NK-92 treated with Interleukin-12 subunit alpha and Interleukin-12 subunit beta, amount 100 ng/mL, for 24 hours (cell line): Measurements from ENCODE around the gene CORIN.

Source experiments
- DNase-seq: peaks from one replicate; lab custom pipeline; 2025; lab: John Stamatoyannopoulos, UW

The CORIN gene

DNA sequence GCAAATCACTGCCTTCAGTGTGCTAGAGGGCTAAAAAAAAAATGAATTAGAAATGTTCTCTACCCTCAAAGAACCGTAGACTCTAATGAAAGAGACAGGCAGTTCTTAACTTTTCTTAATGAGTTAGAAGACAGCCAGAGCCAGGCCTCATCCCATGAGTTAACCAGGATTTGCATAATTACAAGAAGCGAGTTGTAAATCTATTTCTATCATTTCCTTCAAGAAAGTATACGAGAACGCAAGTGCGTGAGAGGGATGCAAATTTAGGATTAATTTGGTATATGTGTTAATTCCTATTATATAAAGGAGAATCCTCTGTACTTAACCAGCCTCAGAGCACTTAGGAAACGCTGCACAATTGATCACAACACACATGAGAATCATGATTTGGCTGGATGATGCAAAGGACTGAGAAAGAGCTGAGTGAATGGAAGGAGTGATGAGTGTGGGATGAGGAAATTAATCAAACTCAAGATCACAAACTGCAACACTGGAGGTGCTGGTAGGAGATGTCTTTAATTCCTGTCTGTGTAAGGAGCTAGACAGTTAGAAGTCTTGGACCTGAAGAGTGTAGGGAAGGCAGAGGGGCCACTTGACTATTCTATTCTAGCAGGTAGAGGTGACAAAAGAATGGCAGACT, 195.6 kb downstream of the CORIN start:
- DNase-seq, result no peak

DNA sequence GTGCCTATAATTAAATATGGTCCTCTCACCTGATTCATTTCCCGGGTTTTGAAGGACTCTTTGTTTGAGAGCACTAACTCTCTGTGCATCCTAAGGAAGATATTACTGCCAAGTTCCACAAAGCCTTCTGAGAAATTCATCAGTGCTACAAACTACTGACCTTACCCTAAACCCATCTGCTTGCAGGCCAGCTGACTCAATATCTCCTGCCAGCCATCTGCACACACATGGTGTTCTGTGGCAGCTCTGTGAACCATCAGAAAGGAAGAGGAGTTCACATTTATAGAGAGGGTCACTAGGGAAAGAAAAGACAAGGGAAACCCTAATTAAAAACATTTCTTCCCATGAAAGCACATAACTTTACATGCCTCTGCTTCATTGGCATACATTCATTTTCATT, 196.1 kb downstream of the CORIN start:
- no peak for DNase-seq

DNA sequence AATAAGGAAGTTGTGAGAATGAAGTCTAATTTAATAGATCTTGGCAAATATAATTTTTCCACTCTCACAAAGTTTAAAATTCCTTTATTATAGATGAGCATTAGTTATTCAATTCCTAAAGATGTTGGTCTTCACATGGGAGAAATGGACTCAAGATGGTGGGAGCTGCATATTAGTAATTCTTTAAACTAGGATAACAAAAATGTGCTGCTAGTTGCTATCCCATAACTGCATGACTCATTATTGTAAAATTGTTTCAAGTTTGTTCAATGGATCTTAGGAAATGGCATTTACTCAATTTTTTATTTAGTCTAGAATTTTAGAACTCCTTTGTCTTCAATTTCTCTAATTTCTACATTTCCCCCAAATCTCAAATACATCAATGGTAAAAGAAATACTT, 197.0 kb downstream of the CORIN start:
- DNase-seq, result no peak

DNA sequence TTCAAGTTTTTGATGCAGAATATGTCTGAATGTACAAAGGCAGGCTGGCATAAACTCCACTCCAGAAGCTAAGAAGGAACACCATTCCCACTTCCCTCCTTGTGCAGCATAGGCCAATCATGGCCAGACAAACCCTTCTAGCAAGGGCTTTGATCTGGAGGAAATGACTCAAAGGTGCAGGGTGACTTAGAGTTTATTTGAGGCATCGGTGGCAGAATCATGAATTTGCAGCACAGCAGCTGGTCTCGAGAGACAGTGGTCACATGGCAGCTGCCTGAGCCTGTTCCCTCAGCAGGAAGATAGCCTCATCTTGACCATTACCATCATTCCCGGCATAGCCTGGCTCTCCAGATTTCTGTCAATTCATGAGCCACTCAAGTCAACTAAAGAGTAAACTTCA, 198.3 kb downstream of the CORIN start:
- no peak for DNase-seq

DNA sequence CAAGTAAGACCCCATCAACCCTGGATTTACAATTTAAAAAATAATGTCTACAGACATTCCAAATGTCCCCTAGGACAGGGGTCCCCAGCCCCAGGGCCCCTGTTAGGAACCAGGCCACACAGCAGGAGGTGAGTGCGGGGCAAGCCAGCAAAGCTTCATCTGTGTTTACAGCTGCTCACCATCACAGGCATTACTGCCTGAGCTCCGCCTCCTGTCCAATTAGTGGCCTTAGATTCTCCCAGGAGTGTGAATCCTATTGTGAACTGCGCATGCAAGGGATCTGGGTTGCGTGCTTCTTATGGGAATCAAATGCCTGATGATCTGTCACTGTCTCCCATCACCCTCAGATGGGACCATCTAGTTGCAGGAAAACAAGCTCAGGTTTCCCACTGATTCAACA, 206.7 kb downstream of the CORIN start:
- no peak for DNase-seq

DNA sequence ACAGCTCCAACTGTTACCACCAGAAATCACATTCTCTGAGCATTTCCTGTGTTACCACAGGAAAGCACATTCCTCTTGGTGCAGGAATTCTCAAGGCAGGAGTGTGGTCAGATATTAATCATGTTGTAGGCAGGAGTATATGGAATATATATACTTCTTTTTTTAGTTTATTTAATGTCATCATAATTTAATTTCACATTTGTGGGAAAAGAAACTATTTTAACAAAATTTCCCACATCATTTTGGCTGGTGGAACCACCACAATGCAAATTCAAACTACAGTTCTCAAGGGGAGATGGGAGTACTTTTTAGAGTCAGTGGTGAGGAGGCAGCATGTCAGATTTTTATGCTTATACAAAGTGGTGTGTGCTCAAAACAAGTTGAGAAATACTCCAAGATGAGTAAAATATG, 213.8 kb downstream of the CORIN start:
- DNase-seq, result no peak

DNA sequence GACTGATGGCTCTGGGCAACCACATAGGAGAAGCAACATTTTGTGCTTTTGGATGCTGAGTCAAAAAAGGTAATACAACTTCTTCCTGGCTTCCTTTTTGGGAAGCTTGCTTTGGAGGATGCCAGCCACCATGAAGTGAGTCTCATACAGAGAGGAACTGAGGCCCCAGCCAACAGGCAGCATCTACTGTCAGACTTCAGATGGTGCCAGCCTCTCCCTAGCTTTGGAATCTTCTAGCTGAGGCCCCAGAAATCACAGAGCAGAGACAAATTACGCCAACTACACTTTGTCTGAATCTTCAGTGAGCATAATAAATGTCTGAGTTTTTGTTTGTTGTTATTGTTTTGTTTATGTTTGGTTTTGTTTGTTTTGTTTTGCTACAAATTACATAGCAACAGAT, 216.7 kb downstream of the CORIN start:
- DNase-seq, result no peak

DNA sequence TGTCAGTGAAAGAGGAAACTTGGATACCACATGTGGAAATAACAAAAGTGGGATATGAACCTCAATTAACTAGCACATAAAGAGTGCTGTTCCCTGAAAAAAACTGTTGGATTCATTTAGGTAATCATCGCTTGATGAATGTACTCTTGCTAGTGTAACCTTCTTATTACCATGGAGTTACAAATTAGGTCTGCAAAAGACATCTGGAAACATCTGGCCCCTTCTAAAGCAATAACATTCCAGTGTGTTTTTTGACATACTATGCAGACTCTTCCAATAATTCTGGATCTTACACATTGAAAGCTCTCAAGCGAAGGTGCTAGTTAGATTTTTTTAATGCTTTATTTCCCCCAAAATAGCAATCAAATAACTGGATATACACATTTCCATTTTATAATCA, 218.2 kb downstream of the CORIN start:
- no peak for DNase-seq

DNA sequence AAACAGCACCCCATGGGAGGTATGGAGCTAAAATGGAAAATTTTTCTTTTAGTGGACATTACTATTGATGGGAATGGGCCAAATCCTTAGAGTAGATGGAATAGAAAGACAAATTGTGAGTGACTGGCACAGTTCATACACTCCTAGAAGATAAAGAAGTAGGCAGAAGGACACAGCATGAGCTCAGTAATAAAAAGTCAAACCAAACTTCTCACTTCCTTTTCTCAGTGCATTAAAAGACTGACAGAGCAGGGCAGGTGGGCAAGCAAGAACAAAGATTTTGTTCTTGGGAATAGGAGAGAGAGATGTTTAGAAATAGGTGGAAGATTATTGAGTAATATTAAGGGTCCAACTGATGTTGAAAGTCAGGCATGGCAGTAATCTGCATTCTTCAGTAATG, 220.3 kb downstream of the CORIN start:
- DNase-seq, result no peak

DNA sequence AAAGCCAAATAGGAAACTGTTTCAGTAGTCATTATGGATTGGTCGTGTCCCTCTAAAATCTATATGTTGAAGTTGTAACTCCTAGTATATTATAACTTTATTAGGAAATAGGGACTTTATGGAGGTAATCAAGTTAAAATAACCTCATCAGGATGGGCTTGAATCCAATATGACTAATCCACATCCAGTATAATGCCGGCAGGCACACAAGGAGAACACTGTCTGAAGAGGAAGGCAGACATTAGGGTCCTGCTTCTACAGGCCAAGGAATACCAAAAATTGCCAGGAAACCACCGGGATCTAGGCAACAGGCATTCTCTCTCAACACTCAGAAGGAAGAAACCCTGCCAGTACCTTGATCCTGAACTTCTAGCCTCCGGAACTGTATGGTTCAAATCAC, 222.5 kb downstream of the CORIN start:
- DNase-seq, result no peak

DNA sequence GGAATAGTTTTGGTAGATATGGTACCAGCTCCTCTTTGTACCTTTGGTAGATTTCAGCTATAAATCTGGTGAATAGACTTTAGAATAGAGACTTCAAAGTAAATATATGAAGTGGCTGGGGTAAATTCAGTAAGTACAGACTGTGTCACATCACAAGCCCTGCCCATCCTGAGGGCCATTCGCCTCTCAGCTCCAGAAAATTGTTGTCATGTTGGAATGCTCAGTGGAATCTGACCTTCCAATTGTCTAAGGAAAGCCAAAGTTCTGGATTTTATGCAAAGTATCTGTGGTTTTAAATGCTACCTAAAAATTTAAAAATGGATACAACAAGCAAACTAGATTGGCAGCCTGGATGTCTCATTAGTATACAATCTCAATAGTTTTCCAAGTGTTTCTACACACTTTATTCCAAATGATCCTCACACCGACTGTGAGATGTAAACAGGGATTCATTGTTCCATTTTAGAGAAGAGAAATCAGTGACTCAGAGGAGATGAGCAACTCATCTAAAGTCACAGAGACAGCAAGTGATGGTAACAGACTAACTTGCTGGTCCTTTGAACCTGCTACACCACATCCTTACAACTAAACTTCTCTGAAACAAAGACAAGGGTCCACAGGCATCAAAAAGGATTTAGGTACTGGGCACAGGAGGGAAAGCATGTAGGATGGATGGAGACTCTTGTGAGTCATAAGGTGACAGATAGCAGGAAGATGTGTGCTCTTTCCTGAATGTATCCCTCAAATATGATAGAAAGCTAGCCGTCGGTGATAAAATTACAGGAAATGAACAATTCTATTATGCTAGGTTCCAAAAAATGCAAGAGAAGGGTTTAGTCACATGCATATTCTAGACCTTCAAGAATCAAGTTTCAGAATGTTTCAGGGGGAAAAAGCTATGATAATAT, 225.5 kb downstream of the CORIN start:
- no peak for DNase-seq

DNA sequence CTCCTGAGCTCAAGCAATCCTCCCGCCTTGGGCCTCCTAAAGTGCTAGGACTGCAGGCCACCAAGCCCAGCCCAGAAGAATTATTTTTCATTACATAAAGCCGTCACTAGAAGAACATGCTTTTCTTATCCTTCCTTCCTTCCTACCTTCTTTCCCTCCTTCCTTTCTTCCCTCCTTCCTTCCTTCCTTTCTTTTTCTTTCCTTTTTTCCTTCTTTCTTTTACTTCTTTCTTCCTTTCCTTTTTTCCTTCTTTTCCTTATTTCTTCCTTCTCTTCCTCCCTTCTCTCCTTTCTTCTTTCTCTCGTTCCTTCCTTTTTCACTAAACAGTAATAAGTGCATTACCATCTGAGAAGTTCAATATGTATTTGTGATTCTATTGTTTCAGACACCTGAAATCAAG, 231.4 kb downstream of the CORIN start:
- DNase-seq, result no peak

DNA sequence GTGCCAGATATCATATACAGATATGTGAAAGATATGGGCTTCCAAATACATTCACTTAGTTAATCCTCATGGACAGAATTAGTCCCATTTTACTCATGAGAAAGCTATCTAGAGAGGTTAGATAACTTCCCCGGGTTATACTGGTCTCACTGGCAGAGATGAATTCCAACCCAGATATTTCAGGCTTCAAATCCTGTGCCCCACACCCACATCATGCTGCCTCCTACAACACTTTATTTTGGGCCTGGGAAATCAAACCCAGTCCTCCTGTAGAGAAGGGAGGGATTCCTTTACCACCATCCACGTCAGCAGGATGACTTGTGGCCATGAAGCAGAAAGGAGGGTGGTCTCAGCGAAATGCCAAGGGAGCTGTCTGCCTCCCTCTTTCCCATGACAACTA, 239.0 kb downstream of the CORIN start:
- no peak for DNase-seq

DNA sequence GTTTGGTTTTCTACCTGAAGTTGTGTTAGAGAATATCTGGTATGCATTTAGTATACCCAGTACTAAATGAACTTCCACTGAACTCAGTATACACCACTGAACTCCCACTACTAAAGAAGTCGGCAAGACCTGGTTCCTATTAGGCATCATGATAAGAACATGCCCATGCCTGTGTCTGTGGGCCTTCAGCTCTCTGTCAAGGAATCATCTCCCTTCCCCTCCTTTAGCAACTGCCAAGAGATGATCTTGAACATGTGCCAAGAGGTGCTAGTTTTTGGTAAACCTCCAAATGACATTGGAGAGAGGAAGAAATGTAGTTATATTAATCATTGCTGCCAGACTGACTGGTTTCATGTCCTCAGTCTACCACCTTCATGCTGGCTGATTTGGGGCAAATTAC, 239.5 kb downstream of the CORIN start:
- no peak for DNase-seq

DNA sequence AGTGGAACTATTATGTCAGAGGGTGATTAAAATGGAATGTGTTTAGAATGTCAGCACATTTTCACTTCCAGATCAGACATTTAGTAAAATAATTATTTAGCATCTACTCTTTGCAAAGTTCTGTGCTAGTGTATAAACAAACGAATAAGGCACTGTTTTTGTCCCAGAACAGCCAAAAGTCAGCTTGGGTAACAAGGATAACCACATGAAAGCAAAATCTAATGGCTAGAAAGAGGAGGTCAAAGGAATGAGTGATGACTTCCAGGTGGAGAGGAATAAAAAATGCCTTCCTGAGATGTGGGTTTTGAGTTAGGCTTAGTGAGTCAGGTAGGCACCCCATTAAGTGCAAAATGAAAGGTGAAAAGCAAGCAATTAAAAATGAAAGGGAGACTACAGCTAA, 240.2 kb downstream of the CORIN start:
- no peak for DNase-seq

DNA sequence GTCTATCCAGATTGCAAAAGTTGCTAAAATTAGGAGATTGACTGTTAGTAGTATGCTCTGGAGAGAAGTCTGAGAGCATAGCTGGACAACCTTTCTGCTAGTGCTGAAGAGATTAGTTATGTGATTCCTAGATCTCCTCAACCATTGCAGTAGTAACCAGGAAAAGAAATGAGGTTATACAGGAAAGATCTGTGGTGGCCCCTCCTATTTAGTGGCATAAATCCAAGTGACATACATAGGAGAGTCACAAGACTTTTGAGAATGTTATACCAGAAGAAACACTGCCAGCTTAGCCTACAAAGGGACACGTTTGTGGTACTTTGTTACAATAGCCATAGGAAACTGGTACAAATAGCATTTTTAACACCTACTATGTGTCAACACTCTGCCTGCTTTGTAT, 247.5 kb downstream of the CORIN start:
- DNase-seq, result no peak

DNA sequence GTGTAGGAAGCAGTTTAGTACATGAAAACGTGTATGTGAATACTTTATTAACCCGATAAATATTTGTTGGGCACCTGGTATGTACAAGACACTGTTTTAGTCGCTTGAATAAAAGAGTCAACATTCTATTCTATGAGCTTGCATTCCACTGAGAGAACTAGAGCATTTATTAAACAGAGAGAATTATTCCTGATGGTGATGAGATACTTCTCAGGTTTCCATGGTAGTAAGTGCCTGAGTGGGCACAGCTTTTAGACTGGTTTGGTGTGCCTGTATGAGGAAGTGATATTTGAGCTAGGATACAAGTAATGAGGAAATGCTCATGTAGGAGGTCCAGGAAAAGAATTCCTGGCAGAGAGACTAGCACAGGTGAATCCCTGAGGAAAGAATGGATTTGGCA, 258.6 kb downstream of the CORIN start:
- no peak for DNase-seq

DNA sequence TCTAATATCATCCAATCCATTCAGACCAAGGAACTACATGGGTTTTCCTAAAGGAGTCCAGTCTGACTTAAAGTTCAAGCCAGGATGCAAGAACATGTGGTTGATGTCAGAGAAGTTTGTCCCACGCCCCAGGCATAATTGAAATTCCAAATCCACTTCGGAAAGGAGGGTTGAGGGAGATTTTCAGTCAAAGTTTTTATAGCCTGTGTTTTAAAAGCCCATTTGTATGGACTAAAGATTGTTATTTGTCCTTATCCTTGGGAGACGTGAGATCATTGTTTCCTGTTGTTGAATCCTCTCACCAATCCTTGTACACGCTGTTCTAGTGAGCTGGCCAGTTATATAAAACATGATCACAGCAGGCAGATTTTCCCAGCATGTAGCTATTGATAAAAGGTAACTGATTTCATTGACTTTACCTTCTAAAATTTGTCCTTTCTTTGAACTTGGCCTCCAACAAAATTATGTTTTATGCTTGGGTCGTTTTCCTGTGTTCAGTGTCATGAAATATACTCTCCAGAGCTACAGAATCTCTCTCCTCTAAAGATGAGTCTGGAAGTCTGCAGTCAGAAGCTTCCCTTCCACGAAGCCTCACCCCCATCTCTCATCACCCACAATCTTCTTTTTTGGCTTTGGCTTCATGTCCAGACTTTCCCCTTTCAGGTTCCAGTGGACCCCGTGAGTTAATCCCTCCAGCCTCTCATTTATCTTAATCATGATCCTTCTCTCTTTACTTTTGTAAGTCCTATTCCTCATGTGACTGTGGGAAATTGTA, 259.9 kb downstream of the CORIN start:
- DNase-seq, result no peak

DNA sequence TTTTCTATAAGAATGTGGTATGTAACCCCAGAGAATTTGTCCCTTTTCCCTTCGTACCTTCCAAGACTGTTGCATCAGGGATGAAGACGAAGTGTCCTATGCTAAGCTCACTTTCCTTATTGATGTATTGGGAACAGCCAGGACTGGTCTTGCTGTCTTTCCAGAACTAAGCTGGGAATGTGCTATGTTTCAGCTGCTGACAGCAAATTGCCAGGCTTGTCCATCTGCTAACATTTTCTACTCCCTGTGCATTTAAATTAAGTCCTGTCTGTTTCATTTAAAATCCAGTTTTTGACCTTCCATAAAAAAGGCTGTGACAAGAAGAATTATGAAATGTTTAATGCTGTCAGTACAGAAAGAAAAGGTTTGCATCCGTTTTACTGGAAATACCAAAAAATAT, 264.9 kb downstream of the CORIN start:
- DNase-seq, result no peak

DNA sequence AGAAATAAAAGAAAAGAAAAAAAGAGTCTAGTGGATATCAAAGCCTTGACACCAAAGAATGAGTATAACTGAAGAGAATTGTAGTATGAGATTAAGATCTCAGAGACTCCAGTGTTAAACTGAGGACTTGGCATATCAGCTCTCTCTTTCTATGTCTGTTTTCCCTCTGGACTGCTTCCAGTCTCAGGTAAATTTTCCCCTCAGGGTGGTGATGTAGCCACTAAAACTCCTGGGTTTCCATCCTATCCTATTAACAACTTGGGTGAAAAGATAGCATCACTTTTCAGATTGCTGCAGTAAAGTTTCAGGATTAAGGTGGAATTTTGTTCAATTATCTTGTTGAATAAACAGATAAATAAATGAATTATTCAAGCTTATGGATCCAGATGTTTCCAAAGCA, 267.1 kb downstream of the CORIN start:
- DNase-seq, result no peak

DNA sequence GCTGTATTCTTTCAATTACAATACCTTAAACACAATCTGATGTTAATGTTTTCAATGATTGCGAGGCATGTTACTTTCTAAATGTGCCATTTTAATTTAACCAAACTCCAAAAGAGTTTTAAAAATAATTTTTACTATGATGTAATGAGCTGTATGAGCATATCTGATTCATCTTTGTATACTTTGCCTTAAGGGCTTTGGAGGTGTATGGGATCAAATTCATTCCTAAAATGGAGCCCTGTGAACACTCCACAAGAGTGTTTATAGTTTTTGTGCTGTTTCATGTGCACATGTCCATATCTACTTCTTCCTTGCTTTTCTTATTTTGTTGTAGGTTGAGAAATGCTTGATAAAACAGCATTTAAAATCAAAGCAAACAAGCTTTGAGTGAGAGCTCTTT, 270.4 kb downstream of the CORIN start:
- no peak for DNase-seq

DNA sequence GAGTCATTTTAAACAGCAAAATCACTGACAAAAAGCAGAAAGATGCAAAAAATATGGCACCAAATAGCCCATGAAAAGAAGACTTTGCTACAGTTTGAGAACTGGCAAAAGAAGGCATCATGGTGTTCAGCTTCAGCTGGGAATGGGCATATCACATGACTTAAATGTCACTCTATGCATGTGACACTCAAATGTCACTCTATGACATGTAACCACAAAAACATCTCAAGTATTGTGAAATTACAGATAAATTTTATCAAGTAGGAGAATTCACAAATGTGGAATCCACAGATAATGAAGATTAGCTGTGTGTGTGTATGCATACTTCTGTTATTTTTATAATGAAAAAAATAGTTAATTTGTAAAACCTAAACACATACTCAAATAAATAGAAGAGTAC, 270.9 kb downstream of the CORIN start:
- no peak for DNase-seq

DNA sequence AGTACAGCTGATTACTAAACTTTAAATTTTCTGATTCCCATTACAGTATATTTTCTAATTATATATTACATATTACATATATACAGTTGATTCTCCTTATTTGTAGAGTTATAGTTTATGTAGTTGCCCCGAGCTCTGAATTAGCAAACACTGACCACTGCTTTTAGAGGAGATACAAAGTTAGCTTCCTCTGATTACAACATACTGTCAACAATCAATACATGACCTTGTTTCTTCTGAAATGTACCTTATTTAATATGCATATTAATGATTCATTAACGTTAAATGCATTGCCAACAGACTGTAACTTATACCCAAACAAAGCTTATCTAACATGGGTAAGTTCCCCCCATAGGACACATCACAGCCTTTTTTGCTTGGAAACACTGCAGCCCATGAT, 271.3 kb downstream of the CORIN start:
- no peak for DNase-seq
